HG02571 (cell line): ENCODE results near the gene TRABD2A.

ENCODE experiments used
- ATAC-seq: cut with Tn5 transposase; IDR thresholded peaks from one replicate; pipeline ENCODE4 v1.9.1; 2021; ENCODE audit warnings: mild to moderate bottlenecking, moderate library complexity; ENCODE audit not compliant: unreplicated experiment

Gene TRABD2A

GRCh38 chr2:84827978-84828575 is 52.8 kb downstream of the TRABD2A start:
- no peak for ATAC-seq

GRCh38 chr2:84823788-84824187 is 57.1 kb downstream of the TRABD2A start:
- ATAC-seq: no peak

- no peak for ATAC-seq
Measured at GRCh38 chr2:84823229-84823628, 57.7 kb downstream of the TRABD2A start.

DNA sequence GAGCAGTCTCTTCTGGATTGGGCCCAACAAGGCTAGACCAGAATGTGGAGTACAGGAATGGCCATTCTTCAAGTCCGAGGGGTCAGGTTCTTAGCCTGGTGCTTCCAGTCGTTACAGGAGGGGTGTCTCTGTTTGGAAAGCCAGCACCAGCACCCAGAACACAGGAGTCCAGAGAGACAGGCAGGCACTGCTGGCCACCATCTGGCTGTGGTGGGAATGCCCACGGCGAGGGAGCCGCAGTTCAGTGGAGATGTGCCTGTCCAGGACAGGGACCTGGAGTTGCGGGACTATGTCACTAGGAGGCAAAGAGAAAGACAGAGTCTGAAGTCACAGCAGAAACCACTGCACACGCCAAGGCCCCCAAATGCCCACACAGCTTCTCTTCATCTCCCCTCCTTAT is 59.1 kb downstream of the TRABD2A start:
- ATAC-seq: no peak

DNA sequence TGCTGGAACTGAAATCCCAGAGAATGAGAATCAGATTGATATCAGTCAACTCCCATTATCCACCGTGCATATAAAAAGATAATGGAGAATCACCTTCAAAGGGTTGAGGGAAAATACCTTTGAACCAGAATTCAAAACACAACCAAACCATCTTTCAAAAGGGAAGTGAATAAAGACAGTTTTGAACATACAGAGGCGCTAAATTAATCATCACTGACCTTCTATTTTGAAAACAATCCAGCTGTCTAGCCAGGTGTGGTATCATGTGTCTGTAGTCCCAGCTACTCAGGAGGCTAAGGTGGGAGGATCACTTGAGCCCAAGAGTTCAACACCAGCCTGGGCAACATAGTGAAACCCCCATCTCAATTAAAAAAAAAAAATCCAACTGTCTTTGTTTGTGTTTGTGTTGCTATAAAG is 63.6 kb downstream of the TRABD2A start:
- ATAC-seq: peak; percentile 86

DNA sequence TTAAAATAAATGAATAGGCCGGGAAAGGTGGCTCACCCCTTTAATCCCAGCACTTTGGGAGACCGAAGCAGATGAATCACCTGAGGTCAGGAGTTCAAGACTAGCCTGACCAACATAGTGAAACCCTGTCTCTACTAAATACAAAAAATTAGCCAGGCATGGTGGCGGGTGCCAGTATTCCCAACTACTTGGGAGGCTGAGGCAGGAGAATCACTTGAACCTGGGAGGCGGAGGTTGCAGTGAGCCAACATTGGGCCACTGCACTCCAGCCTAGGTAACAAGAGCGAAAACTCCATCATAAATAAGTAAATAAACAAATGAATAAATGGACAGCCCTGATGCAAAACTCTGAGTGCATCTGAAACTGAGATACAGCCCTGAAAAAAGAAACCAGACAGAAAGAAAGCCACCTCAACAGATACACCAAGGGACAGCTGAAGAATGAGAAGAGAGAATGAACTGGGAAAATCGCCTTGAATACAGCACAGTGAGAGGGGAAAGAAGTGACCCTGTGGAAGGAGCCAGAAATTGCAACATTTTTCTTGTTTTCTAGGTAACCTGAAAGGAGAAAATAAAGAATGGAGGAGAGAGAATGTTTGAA is 64.4 kb downstream of the TRABD2A start:
- peak; percentile 81 for ATAC-seq

- no peak for ATAC-seq
Measured at GRCh38 chr2:84815146-84815545, 65.7 kb downstream of the TRABD2A start.

DNA sequence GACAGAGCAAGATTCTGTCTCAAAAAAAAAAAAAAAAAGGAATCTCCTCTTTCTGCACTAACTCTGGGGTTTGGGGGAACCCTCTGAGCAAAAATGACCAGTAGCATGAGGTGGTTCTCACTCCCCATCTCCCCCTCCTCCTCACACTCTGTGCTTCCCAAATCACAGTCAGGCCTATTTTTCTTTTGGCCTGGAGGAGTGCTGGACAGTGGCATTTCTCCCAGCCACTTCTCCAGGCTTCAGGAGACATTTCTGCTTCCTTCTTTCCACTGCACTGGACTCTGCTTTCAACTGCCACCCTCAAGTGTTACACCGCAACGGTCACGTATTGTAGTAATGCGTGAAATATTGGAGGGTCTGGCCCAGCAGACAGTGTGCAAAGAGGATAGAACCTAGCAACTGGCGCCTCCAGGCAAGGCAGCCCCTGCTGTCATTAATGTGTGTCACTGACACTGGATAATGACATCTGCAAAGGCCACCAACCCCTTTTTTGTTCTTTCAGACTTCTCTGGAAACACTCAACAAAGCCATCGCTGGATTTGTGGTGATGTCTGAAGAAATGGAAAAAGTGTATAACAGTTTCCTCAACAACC is 68.9 kb downstream of the TRABD2A start:
- ATAC-seq: no peak

- ATAC-seq: no peak
Measured at GRCh38 chr2:84808279-84808678, 72.6 kb downstream of the TRABD2A start.

- ATAC-seq: no peak
Measured at GRCh38 chr2:84807063-84807485, 73.8 kb downstream of the TRABD2A start.

GRCh38 chr2:84805250-84805958 is 75.5 kb downstream of the TRABD2A start:
- ATAC-seq: no peak

GRCh38 chr2:84801811-84802210 is 79.1 kb downstream of the TRABD2A start:
- ATAC-seq: no peak

- peak; percentile 81 for ATAC-seq
Measured at GRCh38 chr2:84800194-84800805, 80.6 kb downstream of the TRABD2A start.

DNA sequence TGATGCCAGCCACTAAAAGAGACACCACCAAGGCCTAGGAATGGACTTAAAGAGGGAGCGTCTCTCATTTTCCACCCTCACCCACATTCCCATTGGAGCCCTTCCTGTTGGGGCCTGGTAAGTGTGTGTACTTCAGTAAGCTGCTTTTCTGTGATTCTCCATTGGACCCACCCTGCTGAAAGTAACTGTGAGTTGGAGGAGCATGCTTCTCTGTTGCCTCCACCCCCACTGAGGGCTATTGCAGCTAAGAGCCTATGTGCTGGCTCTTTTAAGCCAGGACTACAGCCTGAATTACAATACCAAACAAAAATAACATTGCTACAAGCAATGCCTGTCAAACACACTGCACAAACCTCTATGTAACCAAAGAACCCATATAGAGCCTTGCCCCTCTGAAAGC is 81.1 kb downstream of the TRABD2A start:
- ATAC-seq: no peak

- no peak for ATAC-seq
Measured at GRCh38 chr2:84797271-84797670, 83.6 kb downstream of the TRABD2A start.

- ATAC-seq: no peak
Measured at GRCh38 chr2:84796798-84797197, 84.1 kb downstream of the TRABD2A start.

DNA sequence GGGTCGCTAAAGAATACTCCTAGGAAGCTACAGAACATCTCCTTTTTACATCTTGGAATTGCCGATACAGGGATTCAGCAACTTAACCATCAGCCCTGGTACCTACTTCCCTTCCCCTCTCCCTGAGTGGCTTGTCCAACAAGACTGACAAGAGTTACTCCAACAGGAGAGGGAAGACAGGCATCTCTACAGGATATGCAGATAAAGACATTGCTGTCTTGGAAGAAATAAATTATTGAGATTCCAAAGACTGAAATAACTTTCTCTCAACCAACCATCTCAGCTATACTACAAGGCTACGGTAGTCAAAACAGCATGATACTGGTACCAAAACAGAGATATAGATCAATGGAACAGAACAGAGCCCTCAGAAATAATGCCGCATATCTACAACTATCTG is 87.2 kb downstream of the TRABD2A start:
- no peak for ATAC-seq

DNA sequence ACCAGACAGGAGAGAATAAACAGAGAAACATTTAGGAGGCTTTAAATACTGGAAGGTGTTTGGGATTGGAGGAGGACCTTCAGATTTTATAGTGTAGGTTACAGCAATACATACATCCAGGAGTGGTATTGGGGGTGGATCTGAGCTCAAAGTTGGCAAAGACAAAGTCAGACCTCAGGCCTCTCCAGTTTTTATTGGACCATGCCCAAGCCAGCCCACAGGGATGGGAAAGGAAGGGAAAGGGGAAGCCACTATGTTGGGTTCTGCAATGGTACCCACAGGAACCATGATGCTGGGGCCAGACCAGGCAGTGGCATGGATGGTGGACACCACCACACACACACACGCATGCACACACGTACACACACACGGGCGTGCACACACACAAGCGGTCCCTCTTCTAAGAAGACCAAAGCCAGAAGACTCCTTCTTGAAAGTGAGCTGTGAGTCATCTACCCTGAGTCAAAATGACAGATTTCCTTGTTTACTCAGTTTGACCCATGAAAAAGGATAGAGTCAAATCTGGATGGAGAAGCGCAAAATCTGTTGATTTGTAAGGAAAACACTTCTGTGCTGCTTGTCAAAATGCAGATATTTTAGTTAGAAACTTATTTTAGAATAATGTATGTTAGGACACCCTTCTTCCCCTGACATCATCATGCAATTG is 87.9 kb downstream of the TRABD2A start:
- no peak for ATAC-seq

DNA sequence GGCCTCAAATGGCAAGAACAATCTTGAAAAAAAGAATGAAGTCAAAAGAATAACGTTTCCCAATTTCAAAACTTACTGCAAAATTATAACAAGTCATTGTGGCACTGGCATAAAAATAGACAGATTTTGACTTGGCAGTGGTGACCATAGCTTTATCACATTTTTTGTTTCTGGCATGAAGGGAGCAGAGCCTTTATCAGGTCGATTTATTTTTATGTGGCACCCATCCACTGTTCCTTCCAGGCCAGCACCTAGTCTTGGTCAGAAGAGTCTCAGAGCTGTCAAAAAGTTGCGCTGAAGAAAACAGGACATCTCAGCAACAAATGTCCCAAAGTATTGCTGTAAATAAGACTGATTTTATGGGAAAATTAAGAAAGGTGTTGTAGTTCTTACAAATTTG is 92.4 kb downstream of the TRABD2A start:
- no peak for ATAC-seq

DNA sequence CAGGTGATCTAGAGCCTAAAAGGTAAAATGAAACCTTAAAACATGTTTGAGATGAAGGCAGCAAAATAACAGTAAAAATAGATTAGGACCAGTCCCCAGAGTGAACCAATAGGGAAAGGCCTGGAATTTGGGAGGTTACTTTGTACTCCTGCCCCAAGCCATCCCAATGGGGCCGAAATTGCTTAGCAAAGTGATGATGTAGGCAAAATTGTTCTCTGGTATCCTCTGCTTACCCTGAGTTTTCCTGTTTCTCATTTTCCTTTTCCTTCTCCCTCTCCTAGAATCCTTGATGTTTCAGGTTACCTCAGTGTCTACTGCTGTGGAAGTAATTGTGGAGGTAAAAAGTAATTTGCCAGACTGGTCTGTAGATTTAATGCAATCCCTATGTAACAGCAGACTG is 92.9 kb downstream of the TRABD2A start:
- ATAC-seq: no peak

- ATAC-seq: no peak
Measured at GRCh38 chr2:84786601-84787000, 94.3 kb downstream of the TRABD2A start.
